Measurements from ENCODE around the gene CTNND1.

DNA sequence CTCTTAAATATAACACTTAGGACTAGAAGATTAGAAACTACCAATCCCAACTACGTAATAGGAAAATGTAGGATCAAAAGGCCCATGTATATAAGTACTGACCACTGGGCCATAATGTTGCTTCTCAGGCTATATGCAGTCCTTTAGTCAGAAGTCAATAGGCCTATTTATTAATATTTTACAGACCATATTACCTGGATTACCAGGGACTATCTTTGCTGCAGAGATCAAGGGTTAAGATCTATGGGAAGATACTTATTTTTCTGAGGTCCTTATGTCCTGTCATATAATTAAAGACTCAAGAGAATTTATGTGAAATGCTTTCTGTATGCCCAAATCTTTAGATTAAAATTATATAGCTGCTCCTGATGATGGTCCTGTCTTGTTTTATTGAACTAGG lies 57.2 kb downstream of the CTNND1 start:
- TF ChIP-seq CTCF (IDR thresholded peaks at IDR 0.05) (no peak), POLR2AphosphoS5 (IDR thresholded peaks at IDR 0.05) (no peak), EP300 (IDR thresholded peaks at IDR 0.05) (no peak)

All from gastroesophageal sphincter (tissue), 3 donors.